HTERT RPE-1 (cell line): Measurements from ENCODE around the gene ADARB1.

Source experiments
- in situ Hi-C: fragments of 300-500 bp; cut with MboI; formaldehyde crosslinking; loops from 4 replicates; pipeline ENCODE4 v1.14.3; 2020; ENCODE audit warnings: low sequenced_read_pairs

Gene ADARB1

GRCh38 chr21:45039317-45040156 lies 34.8 kb upstream of the ADARB1 start:
- in situ Hi-C loops: no loop called here

DNA sequence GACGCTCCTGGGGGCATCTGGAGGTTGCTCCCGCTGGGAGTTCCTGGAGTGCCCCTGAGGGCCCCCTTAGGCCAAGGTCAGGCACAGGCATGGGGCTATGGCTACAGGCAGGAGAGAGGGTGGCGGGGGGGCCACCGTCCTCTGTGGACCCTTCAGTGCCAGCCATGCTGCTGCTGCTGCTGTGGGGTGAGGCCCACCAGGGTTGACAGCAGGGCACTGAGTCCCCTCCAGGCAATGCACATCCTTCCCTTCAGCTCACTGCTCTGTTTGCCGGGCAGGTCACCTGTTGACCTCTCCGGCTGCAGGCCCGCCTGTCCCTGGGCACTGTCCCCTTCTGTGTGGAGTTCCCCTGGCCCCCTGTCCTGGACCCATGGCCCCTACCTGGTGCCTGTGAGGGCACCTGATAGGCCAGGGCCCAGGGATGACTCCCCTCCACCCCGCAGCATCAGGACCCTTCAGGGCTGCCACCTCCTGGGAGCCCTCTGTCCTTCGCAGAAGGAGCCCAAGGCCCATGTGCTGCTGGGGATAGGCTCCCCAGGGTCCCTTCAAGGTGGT lies 34.1 kb upstream of the ADARB1 start:
- in situ Hi-C loops: no loop called here

- in situ Hi-C loops: no loop called here
Measured at GRCh38 chr21:45040739-45041138, 33.6 kb upstream of the ADARB1 start.

GRCh38 chr21:45041351-45041805 lies 33.0 kb upstream of the ADARB1 start:
- in situ Hi-C loops: no loop called here

DNA sequence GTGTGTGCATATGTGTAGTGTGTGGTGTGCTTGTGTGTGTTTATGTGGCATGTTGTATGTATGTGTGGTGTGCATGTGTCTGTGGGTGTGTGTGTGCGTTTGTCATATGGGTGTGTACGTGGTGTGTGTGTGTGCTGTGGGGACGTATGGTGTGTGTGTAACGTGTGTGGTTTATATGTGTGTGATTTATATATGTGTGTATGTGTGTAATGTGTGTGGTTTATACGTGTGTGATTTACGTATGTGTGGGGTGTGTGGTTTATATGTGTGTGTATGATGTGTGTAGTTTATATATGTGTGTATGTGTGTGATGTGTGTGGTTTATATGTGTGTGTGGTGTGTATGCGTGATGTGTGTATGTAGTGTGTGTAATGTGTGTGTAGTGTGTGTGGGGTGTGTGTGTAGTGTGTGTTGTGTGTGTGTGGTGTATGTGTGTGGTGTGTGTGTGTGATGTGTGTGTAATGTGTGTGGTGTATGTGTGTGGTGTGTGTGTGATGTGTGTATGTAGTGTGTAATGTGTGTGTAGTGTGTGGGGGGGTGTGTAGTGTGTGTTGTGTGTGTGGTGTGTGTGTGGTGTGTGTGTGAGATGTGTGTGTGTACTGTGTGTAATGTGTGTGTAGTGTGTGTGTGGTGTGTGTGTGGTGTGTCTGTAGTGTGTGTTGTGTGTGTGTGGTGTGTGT lies 32.3 kb upstream of the ADARB1 start:
- in situ Hi-C loops: no loop called here

GRCh38 chr21:45042664-45043161 lies 31.7 kb upstream of the ADARB1 start:
- in situ Hi-C loops: no loop called here

GRCh38 chr21:45043541-45044020 lies 30.8 kb upstream of the ADARB1 start:
- in situ Hi-C loops: no loop called here

- in situ Hi-C loops: no loop called here
Measured at GRCh38 chr21:45045481-45045880, 28.9 kb upstream of the ADARB1 start.

- in situ Hi-C loops: no loop called here
Measured at GRCh38 chr21:45047257-45047656, 27.1 kb upstream of the ADARB1 start.

DNA sequence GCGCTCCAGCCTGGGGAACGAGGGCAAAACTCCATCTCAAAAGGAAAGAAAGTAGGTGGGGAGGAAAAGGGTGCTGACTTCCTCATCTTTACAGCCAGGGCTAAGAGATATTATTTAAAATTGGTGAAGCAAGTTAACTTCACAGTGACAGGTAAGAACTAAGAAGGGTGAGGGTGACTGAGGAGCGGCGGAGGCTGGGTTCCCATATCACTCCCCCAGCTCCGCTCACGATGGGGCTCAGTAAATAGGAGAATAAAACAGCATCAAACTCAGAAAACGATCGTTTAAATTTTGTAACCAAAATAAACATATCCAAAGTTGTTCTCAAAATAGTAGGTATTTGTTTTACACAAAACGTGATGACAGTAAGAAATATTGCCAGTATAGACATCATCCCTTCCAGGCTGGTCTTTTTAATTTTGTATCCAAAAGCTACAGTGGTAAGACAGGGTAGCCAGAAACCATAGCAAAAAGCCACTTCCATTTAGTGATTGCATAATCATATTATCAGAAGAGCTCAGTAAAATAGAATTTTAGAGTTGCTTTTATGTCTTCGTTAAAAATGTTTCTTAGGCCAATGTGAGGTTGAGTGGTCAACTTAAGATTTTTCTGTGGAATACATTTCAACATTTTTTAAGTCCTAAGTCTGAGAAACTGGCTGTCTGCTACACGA lies 26.2 kb upstream of the ADARB1 start:
- in situ Hi-C loops: no loop called here

DNA sequence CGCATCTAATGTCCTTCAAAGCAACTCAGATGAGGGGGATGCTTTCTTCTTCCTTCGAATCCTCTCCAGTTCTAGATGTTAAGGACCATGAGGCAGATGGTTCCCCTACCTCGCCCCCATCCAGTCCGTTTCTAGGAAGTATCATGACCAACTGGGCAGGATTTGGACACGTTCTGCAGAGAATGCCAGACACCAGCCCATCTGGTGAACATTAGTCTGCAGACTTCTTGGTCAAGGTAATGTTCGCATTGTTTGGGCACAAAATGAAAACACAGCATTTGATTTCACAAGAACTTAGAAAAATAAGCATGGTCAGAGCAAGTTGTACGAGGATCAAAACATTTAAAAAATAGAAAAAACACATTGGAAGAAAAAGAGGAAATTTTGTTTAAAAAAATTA lies 25.4 kb upstream of the ADARB1 start:
- in situ Hi-C loops: no loop called here

GRCh38 chr21:45049714-45050344 lies 24.6 kb upstream of the ADARB1 start:
- in situ Hi-C loops: no loop called here

- in situ Hi-C loops: no loop called here
Measured at GRCh38 chr21:45050345-45050796, 24.0 kb upstream of the ADARB1 start.

- in situ Hi-C loops: no loop called here
Measured at GRCh38 chr21:45050797-45051489, 23.4 kb upstream of the ADARB1 start.

DNA sequence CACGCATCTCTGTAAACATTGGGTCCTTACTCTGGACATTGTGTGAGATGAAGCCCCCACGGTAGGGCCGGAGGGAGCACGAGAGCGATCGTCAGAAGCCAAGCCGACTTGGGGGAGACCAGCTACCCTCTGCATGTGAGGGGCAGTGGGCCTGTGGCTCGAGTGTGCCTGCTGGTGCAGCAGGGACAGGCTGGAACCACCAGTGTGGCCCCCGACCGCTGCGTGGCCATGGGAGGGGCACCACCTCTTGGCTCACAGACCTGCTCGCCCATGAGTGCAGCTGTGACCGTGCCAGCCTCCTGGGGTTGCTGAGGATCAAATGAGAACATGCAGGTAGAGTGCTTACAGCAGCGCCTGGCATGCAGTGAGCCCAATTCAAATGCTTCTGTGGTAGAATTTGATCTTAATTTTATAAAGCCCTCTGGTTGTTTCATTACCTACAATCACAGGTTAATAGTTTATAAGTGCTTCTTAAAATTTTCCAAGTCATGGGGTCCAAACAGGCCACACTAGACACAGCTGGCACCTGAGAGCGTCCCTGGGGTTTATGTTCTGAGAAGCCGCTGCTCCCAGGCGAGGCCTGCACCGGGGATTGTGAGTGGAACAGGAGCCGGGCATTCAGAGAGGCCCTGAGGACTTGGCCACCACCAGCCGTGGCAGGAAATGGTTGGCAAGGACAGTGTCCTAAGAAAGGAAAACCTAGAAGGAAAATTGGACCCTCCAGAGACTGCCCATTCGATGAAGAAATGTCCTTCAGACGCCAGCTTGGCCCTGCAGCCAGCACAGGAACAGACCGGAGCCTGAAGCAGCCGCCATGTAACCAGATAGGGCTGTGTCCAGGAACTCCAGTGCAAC lies 22.6 kb upstream of the ADARB1 start:
- in situ Hi-C loops: no loop called here

GRCh38 chr21:45052960-45053359 lies 21.4 kb upstream of the ADARB1 start:
- in situ Hi-C loops: no loop called here

DNA sequence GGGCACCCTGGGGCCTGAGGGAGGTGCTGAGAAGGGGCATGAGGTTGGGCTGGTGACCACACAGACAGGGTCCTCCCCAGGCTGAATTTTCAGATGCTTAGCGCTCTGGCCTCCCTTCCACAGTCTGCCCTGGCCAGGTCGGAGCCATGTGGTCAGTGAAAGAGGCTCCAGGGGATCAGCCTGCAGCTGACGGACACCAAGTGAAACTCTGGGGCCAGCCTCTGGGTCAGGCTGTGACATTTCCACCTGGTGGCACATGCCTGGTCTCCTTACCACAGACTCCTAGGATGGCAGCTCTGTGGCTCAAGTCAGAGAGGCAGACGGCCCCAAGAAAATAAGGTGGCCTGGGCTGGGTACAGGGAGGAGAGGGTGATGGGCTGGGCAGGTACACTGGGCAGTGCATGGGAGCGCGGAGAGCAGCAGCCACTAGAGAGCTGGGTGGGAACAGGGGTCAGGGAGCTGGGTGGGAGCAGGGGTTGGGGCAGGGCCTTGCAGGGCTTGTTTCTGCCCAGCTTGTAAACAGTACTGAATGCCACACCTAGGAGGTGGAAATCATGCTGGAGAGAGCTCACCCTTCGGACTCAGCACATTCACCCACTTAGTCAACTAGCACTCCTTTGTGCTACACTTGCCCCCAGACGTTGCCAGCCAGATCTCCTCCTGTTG lies 20.7 kb upstream of the ADARB1 start:
- in situ Hi-C loops: no loop called here

DNA sequence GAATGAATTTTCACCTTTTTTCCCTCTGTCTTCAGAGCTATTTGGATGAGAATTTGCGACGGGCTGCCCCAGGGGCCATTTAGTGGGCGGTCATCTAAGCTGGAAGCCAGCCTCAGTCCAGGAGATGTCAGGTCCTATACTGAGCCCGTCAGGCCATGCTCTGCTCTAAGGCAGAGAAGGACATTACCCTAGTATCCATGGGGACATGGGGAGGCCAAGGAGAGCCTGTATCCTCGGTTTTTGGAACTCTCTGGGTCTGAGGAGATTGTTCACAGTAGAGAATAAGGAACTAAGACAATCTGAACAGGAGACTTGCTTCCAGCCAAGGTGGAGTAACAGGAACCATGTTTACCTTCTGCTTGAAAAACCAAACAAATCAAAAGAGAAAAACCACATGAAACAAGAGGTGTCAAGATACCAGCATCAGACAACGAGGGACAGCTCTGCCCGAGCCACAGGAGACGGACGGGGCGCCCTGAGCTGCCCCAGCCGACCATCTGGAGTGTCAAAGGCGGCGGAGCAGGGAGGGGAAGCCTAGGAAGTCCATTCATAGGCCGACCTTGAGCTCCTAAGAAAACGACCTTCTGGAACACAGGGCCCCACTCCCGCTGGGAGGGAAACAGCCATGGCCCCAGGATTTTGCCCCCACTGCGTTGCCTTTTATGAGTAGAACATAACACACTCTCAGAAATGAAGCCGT lies 20.0 kb upstream of the ADARB1 start:
- in situ Hi-C loops: no loop called here
